Suprapubic skin (tissue), 3 donors: ENCODE measurements around the gene PARVA.

Experiments
- CTCF ChIP-seq, 2 donors: fragments of 200-600 bp in 1 of 2; fragments of 450-650 bp in 1 of 2; sonication (generic) in 1 of 2; IDR thresholded peaks; one replicate each; pipeline ENCODE4 v1.5.1; 2016 to 2019; ENCODE audit warnings: antibody characterized with exemption in 2 of 2, mild to moderate bottlenecking in 1 of 2, moderate library complexity in 1 of 2
- POLR2AphosphoS5 ChIP-seq, 3 donors: sonication (generic); formaldehyde crosslinking; IDR thresholded peaks; one replicate each; pipeline ENCODE4 v1.6.1; 2017; ENCODE audit warnings: antibody characterized with exemption in 3 of 3

GRCh38 chr11:12429155-12429554, 51.8 kb downstream of the PARVA start:
- TF ChIP-seq CTCF (IDR thresholded peaks at IDR 0.05): no peak
- no peak for TF ChIP-seq POLR2AphosphoS5 (IDR thresholded peaks at IDR 0.05)
